HEK293 (cell line): ENCODE measurements around the gene CTNNBL1.

Experiments
- BCL11A ChIP-seq: fragments of 450-650 bp; formaldehyde crosslinking; IDR thresholded peaks from 2 replicates; pipeline ENCODE4 v1.5.1; 2016; ENCODE audit warnings: low read depth, missing biosample characterization, missing genetic modification characterization
- BCL11B ChIP-seq: fragments of 450-650 bp; formaldehyde crosslinking; IDR thresholded peaks from 2 replicates; pipeline ENCODE4 v1.5.1; 2016; ENCODE audit warnings: low read depth, missing biosample characterization, missing genetic modification characterization
- GLI4 ChIP-seq: fragments of 450-650 bp; formaldehyde crosslinking; IDR thresholded peaks from 2 replicates; pipeline ENCODE4 v1.5.1; 2016; ENCODE audit warnings: missing biosample characterization, missing genetic modification characterization
- MZF1 ChIP-seq: fragments of 450-650 bp; formaldehyde crosslinking; IDR thresholded peaks from 2 replicates; pipeline ENCODE4 v1.5.1; 2017; ENCODE audit warnings: missing biosample characterization, missing genetic modification characterization, borderline replicate concordance
- ZNF10 ChIP-seq: fragments of 450-650 bp; formaldehyde crosslinking; IDR thresholded peaks from 2 replicates; pipeline ENCODE4 v1.5.1; 2017; ENCODE audit warnings: missing biosample characterization, missing genetic modification characterization
- ZNF350 ChIP-seq: fragments of 450-650 bp; formaldehyde crosslinking; IDR thresholded peaks from 2 replicates; pipeline ENCODE4 v1.5.0; 2017; ENCODE audit warnings: missing biosample characterization, mild to moderate bottlenecking, missing genetic modification characterization
- ZNF561 ChIP-seq: fragments of 450-650 bp; IDR thresholded peaks from 2 replicates; pipeline ENCODE4 v1.5.1; 2018; ENCODE audit warnings: missing biosample characterization, missing genetic modification characterization, borderline replicate concordance
- ZNF571 ChIP-seq: fragments of 450-650 bp; formaldehyde crosslinking; IDR thresholded peaks from 2 replicates; pipeline ENCODE4 v1.5.0; 2017; ENCODE audit warnings: missing biosample characterization, missing genetic modification characterization
- ZNF629 ChIP-seq: fragments of 450-650 bp; formaldehyde crosslinking; IDR thresholded peaks from 2 replicates; pipeline ENCODE4 v1.5.1; 2017; ENCODE audit warnings: missing biosample characterization, missing genetic modification characterization
- TF ChIP-seq, protein P1 (sequence below): fragments of 450-650 bp; formaldehyde crosslinking; IDR thresholded peaks from 2 replicates; pipeline ENCODE4 v1.5.1; 2016; ENCODE audit warnings: missing biosample characterization, missing genetic modification characterization
- TF ChIP-seq, protein P2 (sequence below): fragments of 450-650 bp; formaldehyde crosslinking; IDR thresholded peaks from 2 replicates; pipeline ENCODE4 v1.5.1; 2016; ENCODE audit warnings: missing biosample characterization, missing genetic modification characterization, borderline replicate concordance
- TF ChIP-seq, protein P3 (sequence below): fragments of 450-650 bp; formaldehyde crosslinking; IDR thresholded peaks from 2 replicates; pipeline ENCODE4 v1.5.1; 2016; ENCODE audit warnings: missing biosample characterization, missing genetic modification characterization
- TF ChIP-seq, protein P4 (sequence below): fragments of 450-650 bp; formaldehyde crosslinking; IDR thresholded peaks from 2 replicates; pipeline ENCODE4 v1.5.1; 2016; ENCODE audit warnings: missing biosample characterization, missing genetic modification characterization
- TF ChIP-seq, protein P5 (sequence below): IDR thresholded peaks from 2 replicates; pipeline ENCODE4 v1.6.1; 2011; ENCODE audit warnings: mild to moderate bottlenecking, low read depth, low read length, borderline replicate concordance

DNA sequence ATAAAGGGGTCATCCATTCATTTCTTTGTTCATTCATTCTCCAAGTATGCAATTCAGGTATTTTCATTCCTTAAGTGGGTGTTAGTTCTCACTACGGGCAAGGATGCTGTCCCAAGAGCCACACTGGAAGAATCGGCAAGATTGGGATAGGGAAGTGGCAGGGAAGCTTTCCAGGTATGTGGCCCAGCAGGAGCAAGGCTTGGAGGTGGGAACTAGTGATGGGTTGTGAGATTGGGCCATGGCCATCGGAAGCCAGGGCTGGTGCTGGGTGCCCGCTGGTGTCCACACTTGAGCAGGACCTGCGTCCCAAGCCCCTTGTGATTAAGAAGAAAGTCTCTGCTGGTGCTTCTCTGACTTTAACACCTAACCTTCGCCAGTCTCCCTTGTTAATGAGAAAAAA, 224.2 kb downstream of the CTNNBL1 start:
- TF ChIP-seq BCL11B (tag by site-specific recombination): no peak
- TF ChIP-seq, protein P1, sequence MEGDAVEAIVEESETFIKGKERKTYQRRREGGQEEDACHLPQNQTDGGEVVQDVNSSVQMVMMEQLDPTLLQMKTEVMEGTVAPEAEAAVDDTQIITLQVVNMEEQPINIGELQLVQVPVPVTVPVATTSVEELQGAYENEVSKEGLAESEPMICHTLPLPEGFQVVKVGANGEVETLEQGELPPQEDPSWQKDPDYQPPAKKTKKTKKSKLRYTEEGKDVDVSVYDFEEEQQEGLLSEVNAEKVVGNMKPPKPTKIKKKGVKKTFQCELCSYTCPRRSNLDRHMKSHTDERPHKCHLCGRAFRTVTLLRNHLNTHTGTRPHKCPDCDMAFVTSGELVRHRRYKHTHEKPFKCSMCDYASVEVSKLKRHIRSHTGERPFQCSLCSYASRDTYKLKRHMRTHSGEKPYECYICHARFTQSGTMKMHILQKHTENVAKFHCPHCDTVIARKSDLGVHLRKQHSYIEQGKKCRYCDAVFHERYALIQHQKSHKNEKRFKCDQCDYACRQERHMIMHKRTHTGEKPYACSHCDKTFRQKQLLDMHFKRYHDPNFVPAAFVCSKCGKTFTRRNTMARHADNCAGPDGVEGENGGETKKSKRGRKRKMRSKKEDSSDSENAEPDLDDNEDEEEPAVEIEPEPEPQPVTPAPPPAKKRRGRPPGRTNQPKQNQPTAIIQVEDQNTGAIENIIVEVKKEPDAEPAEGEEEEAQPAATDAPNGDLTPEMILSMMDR (tag by site-specific recombination): no peak
- no peak for TF ChIP-seq ZNF561 (tag by site-specific recombination)
- TF ChIP-seq ZNF629 (tag by site-specific recombination): no peak
- TF ChIP-seq MZF1: no peak
- no peak for TF ChIP-seq BCL11A (tag by site-specific recombination)
- TF ChIP-seq, protein P2, sequence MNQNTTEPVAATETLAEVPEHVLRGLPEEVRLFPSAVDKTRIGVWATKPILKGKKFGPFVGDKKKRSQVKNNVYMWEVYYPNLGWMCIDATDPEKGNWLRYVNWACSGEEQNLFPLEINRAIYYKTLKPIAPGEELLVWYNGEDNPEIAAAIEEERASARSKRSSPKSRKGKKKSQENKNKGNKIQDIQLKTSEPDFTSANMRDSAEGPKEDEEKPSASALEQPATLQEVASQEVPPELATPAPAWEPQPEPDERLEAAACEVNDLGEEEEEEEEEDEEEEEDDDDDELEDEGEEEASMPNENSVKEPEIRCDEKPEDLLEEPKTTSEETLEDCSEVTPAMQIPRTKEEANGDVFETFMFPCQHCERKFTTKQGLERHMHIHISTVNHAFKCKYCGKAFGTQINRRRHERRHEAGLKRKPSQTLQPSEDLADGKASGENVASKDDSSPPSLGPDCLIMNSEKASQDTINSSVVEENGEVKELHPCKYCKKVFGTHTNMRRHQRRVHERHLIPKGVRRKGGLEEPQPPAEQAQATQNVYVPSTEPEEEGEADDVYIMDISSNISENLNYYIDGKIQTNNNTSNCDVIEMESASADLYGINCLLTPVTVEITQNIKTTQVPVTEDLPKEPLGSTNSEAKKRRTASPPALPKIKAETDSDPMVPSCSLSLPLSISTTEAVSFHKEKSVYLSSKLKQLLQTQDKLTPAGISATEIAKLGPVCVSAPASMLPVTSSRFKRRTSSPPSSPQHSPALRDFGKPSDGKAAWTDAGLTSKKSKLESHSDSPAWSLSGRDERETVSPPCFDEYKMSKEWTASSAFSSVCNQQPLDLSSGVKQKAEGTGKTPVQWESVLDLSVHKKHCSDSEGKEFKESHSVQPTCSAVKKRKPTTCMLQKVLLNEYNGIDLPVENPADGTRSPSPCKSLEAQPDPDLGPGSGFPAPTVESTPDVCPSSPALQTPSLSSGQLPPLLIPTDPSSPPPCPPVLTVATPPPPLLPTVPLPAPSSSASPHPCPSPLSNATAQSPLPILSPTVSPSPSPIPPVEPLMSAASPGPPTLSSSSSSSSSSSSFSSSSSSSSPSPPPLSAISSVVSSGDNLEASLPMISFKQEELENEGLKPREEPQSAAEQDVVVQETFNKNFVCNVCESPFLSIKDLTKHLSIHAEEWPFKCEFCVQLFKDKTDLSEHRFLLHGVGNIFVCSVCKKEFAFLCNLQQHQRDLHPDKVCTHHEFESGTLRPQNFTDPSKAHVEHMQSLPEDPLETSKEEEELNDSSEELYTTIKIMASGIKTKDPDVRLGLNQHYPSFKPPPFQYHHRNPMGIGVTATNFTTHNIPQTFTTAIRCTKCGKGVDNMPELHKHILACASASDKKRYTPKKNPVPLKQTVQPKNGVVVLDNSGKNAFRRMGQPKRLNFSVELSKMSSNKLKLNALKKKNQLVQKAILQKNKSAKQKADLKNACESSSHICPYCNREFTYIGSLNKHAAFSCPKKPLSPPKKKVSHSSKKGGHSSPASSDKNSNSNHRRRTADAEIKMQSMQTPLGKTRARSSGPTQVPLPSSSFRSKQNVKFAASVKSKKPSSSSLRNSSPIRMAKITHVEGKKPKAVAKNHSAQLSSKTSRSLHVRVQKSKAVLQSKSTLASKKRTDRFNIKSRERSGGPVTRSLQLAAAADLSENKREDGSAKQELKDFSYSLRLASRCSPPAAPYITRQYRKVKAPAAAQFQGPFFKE (tag by site-specific recombination): no peak
- TF ChIP-seq, protein P3, sequence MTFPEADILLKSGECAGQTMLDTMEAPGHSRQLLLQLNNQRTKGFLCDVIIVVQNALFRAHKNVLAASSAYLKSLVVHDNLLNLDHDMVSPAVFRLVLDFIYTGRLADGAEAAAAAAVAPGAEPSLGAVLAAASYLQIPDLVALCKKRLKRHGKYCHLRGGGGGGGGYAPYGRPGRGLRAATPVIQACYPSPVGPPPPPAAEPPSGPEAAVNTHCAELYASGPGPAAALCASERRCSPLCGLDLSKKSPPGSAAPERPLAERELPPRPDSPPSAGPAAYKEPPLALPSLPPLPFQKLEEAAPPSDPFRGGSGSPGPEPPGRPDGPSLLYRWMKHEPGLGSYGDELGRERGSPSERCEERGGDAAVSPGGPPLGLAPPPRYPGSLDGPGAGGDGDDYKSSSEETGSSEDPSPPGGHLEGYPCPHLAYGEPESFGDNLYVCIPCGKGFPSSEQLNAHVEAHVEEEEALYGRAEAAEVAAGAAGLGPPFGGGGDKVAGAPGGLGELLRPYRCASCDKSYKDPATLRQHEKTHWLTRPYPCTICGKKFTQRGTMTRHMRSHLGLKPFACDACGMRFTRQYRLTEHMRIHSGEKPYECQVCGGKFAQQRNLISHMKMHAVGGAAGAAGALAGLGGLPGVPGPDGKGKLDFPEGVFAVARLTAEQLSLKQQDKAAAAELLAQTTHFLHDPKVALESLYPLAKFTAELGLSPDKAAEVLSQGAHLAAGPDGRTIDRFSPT (tag by site-specific recombination): no peak
- TF ChIP-seq ZNF10 (tag by site-specific recombination): no peak
- TF ChIP-seq, protein P4, sequence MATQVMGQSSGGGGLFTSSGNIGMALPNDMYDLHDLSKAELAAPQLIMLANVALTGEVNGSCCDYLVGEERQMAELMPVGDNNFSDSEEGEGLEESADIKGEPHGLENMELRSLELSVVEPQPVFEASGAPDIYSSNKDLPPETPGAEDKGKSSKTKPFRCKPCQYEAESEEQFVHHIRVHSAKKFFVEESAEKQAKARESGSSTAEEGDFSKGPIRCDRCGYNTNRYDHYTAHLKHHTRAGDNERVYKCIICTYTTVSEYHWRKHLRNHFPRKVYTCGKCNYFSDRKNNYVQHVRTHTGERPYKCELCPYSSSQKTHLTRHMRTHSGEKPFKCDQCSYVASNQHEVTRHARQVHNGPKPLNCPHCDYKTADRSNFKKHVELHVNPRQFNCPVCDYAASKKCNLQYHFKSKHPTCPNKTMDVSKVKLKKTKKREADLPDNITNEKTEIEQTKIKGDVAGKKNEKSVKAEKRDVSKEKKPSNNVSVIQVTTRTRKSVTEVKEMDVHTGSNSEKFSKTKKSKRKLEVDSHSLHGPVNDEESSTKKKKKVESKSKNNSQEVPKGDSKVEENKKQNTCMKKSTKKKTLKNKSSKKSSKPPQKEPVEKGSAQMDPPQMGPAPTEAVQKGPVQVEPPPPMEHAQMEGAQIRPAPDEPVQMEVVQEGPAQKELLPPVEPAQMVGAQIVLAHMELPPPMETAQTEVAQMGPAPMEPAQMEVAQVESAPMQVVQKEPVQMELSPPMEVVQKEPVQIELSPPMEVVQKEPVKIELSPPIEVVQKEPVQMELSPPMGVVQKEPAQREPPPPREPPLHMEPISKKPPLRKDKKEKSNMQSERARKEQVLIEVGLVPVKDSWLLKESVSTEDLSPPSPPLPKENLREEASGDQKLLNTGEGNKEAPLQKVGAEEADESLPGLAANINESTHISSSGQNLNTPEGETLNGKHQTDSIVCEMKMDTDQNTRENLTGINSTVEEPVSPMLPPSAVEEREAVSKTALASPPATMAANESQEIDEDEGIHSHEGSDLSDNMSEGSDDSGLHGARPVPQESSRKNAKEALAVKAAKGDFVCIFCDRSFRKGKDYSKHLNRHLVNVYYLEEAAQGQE (tag by site-specific recombination): no peak
- TF ChIP-seq GLI4: no peak
- no peak for TF ChIP-seq ZNF350 (tag by site-specific recombination)
- TF ChIP-seq ZNF571: no peak
- TF ChIP-seq, protein P5, sequence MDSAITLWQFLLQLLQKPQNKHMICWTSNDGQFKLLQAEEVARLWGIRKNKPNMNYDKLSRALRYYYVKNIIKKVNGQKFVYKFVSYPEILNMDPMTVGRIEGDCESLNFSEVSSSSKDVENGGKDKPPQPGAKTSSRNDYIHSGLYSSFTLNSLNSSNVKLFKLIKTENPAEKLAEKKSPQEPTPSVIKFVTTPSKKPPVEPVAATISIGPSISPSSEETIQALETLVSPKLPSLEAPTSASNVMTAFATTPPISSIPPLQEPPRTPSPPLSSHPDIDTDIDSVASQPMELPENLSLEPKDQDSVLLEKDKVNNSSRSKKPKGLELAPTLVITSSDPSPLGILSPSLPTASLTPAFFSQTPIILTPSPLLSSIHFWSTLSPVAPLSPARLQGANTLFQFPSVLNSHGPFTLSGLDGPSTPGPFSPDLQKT: no peak
